Liver (tissue), 9 donors: ENCODE measurements around the gene DNMT1. TPM values are rescaled to one million over a fixed set of nuclear protein-coding genes. Genes with fewer than 3 reads are reported as not detected.

Experiments used
- DNase-seq: peaks from one replicate; pipeline ENCODE4 v3.0.0-alpha.2; 2017; ENCODE audit warnings: low spot score
- H3K27ac ChIP-seq, 2 donors: one replicate each; pipeline ENCODE4 v1.7.0; 2013; ENCODE audit warnings: inconsistent platforms in 2 of 2, low read length in 2 of 2, control low read depth in 1 of 2, low read depth in 1 of 2, mild to moderate bottlenecking in 1 of 2
- H3K27me3 ChIP-seq, 4 donors: one replicate each; pipeline versions ENCODE4 v1.6.1 to v1.7.0; 2013; ENCODE audit warnings: low read length in 3 of 4, inconsistent platforms in 1 of 4, mild to moderate bottlenecking in 1 of 4, moderate library complexity in 1 of 4; ENCODE audit not compliant: control insufficient read depth in 4 of 4, insufficient read depth in 4 of 4
- H3K36me3 ChIP-seq, 4 donors: one replicate each; pipeline versions ENCODE4 v1.6.1 to v1.7.0; 2013; ENCODE audit warnings: low read length in 3 of 4, mild to moderate bottlenecking in 3 of 4, low read depth in 1 of 4, moderate library complexity in 1 of 4; ENCODE audit not compliant: control insufficient read depth in 4 of 4, insufficient read depth in 3 of 4
- H3K4me1 ChIP-seq, 4 donors: one replicate each; pipeline versions ENCODE4 v1.6.1 to v1.7.0; 2013; ENCODE audit warnings: low read length in 3 of 4, mild to moderate bottlenecking in 3 of 4, moderate library complexity in 1 of 4; ENCODE audit not compliant: control insufficient read depth in 4 of 4, insufficient read depth in 4 of 4
- H3K4me3 ChIP-seq, 3 donors: one replicate each; pipeline versions ENCODE4 v1.6.1 to v1.7.0; 2013; ENCODE audit warnings: low read length in 3 of 3, control low read depth in 1 of 3, low read depth in 1 of 3, mild to moderate bottlenecking in 1 of 3
- H3K9ac ChIP-seq, 2 donors: one replicate each; pipeline ENCODE4 v1.7.0; 2013; ENCODE audit warnings: low read length in 2 of 2, mild to moderate bottlenecking in 2 of 2, moderate library complexity in 2 of 2, control low read depth in 1 of 2, low read depth in 1 of 2
- H3K9me3 ChIP-seq, 4 donors: one replicate each; pipeline versions ENCODE4 v1.6.1 to v1.7.0; 2013; ENCODE audit warnings: low read length in 3 of 4; ENCODE audit not compliant: control insufficient read depth in 4 of 4
- FOXA1 ChIP-seq: IDR thresholded peaks from 2 replicates; pipeline ENCODE4 v1.6.1; 2016; ENCODE audit warnings: antibody characterized with exemption
- FOXA2 ChIP-seq: IDR thresholded peaks from 2 replicates; pipeline ENCODE4 v1.6.1; 2016; ENCODE audit warnings: antibody characterized with exemption
- GABPA ChIP-seq, 2 donors: IDR thresholded peaks in 1 of 2; conservative IDR thresholded peaks in 1 of 2; 2 replicates each; pipeline ENCODE4 v1.6.1; 2016; ENCODE audit warnings: antibody characterized with exemption in 2 of 2, mild to moderate bottlenecking in 1 of 2, moderate library complexity in 1 of 2
- HNF4A ChIP-seq, 2 donors: conservative IDR thresholded peaks; 2 replicates each; pipeline ENCODE4 v1.6.1; 2016; ENCODE audit warnings: antibody characterized with exemption in 2 of 2, mild to moderate bottlenecking in 2 of 2
- HNF4G ChIP-seq: IDR thresholded peaks from 2 replicates; pipeline ENCODE4 v1.6.1; 2016; ENCODE audit warnings: antibody characterized with exemption
- JUND ChIP-seq, 2 donors: IDR thresholded peaks; 2 replicates each; pipeline ENCODE4 v1.6.1; 2016; ENCODE audit warnings: antibody characterized with exemption in 2 of 2
- MAX ChIP-seq: IDR thresholded peaks from 2 replicates; pipeline ENCODE4 v1.6.1; 2016; ENCODE audit warnings: antibody characterized with exemption
- NR2F2 ChIP-seq: IDR thresholded peaks from 2 replicates; pipeline ENCODE4 v1.6.1; 2016; ENCODE audit warnings: antibody characterized with exemption
- RAD21 ChIP-seq, 2 donors: IDR thresholded peaks; 2 replicates each; pipeline ENCODE4 v1.6.1; 2016; ENCODE audit warnings: antibody characterized with exemption in 2 of 2, mild to moderate bottlenecking in 2 of 2
- REST ChIP-seq: IDR thresholded peaks from 2 replicates; pipeline ENCODE4 v1.6.1; 2016; ENCODE audit warnings: antibody characterized with exemption, mild to moderate bottlenecking
- RXRA ChIP-seq, 2 donors: IDR thresholded peaks; 2 replicates each; pipeline ENCODE4 v1.6.1; 2017 to 2018; ENCODE audit warnings: antibody characterized with exemption in 2 of 2, mild to moderate bottlenecking in 1 of 2
- SP1 ChIP-seq: IDR thresholded peaks from 2 replicates; pipeline ENCODE4 v1.6.1; 2018; ENCODE audit warnings: antibody characterized with exemption, mild to moderate bottlenecking
- TAF1 ChIP-seq: conservative IDR thresholded peaks from 2 replicates; pipeline ENCODE4 v1.6.1; 2016; ENCODE audit warnings: antibody characterized with exemption, mild to moderate bottlenecking
- ZBTB33 ChIP-seq: IDR thresholded peaks from 2 replicates; pipeline ENCODE4 v1.6.1; 2016; ENCODE audit warnings: antibody characterized with exemption
- WGBS: extraction: QIAGEN DNeasy Blood & Tissue Kit; methylation state at CpG from one replicate; pipeline ENCODE4 v1.1.7; 2013; 5-methylcytosine and 5-hydroxymethylcytosine counted together
- polyA plus RNA-seq, 2 donors: library from polyadenylated mRNA; stranded (reverse) in 1 of 2; unstranded in 1 of 2; fragments of 200-250 nt in 1 of 2; fragments of >200 nt in 1 of 2; fragmentation: Nextera tagmentation in 1 of 2; extraction: Ambion mirVana in 1 of 2; gene quantifications; one replicate each; pipeline versions ENCODE4 v1.2.1 to v1.2.3, GENCODE V29; 2013 to 2015
- total RNA-seq, 2 donors: library from RNA; depleted of rRNA; stranded (reverse); fragments of >200 nt; gene quantifications; one replicate each; pipeline ENCODE4 v1.2.3, GENCODE V29; 2014
- TF ChIP-seq, protein P1 (sequence below): fragments of 150-350 bp; IDR thresholded peaks from 2 replicates; pipeline ENCODE4 v1.5.1; 2017; ENCODE audit warnings: improper control_type of control experiment, low read depth, low read length; ENCODE audit not compliant: missing input control
- donor health status: healthy.
- donor health status: healthy.
- donor health status: healthy.
- donor health status: healthy.
- donor health status: healthy.

Gene DNMT1
- total and polyA plus RNA-seq, 4 donors = 8.7 to 47.1 (median 20.0) TPM

DNA sequence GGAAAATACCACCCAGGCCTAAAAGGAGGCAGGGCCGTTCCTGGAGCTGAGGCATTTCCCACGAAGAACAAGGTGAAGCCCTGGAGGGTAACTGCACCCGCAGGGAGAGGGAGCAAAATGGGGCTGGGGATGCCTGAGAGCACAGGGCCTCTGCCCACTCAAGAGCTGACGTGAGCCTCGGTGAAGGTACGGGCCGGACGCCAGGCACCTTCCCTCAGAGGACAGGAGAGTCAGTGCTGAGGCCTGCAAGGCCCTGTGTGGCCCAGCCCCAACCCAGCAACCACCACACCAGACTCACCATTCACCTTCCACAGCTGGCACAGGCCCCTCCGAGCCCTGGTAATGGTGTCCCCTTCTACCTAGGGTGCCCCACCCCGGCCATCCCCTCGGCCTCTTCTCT, 36.3 kb downstream of the DNMT1 start:
- H3K27me3 ChIP-seq = no peaks in the 10 kb centered on the region
- TF ChIP-seq HNF4A (conservative IDR thresholded peaks at IDR 0.05) (no peak), MAX (no peak), FOXA2 (no peak), FOXA1 (no peak), JUND (IDR thresholded peaks at IDR 0.05) (no peak), ZBTB33 (no peak), GABPA (IDR thresholded peaks at IDR 0.05 in 1 of 2, conservative IDR thresholded peaks at IDR 0.05 in 1 of 2) (no peak), HNF4G (no peak), NR2F2 (no peak), REST (no peak)
- TF ChIP-seq, protein P1, sequence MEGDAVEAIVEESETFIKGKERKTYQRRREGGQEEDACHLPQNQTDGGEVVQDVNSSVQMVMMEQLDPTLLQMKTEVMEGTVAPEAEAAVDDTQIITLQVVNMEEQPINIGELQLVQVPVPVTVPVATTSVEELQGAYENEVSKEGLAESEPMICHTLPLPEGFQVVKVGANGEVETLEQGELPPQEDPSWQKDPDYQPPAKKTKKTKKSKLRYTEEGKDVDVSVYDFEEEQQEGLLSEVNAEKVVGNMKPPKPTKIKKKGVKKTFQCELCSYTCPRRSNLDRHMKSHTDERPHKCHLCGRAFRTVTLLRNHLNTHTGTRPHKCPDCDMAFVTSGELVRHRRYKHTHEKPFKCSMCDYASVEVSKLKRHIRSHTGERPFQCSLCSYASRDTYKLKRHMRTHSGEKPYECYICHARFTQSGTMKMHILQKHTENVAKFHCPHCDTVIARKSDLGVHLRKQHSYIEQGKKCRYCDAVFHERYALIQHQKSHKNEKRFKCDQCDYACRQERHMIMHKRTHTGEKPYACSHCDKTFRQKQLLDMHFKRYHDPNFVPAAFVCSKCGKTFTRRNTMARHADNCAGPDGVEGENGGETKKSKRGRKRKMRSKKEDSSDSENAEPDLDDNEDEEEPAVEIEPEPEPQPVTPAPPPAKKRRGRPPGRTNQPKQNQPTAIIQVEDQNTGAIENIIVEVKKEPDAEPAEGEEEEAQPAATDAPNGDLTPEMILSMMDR = no peak
- no peak overlapping the region for H3K27ac ChIP-seq
- H3K9ac ChIP-seq = no peak overlapping the region
- no peaks in the 10 kb centered on the region for H3K9me3 ChIP-seq
- peaks cover 15 to 73% (median 27%) of the 10 kb centered on the region in 4 donors for H3K36me3 ChIP-seq
- H3K4me1 ChIP-seq = no peaks in the 10 kb centered on the region
- H3K4me3 ChIP-seq = no peak overlapping the region
- 97% methylated on average over 11 of the region's 11 CpGs for WGBS
- DNase-seq = no peak

DNA sequence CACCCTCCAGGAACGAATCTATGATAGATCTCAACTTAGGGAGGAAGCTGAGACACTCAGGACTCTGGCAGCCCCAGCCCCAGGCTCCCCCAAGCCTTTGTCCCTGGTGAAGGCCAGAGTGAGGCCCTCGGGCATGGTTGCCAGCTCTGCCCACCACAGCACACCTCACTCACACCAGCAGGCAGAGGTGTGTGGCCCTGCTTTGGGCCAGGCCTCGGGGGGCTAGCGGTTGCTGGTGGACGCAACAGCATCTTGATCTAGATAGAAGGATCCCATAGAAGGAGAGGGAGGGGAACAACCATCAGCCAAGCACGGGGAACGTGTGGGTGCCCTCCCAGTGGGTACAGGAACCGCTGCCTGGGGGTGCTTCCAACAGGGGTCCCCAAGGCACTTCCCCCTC, 36.7 kb downstream of the DNMT1 start:
- Histone ChIP-seq H3K36me3 (peaks cover 15 to 71% (median 26%) of the 10 kb centered on the region in 4 donors), H3K27ac (no peak overlapping the region), H3K27me3 (no peaks in the 10 kb centered on the region), H3K4me1 (no peaks in the 10 kb centered on the region), H3K4me3 (no peak overlapping the region), H3K9me3 (no peaks in the 10 kb centered on the region), H3K9ac (no peak overlapping the region)
- 95% methylated on average over 8 of the region's 8 CpGs for WGBS
- DNase-seq = no peak
- TF ChIP-seq, protein P1 = no peak
- no peak for TF ChIP-seq NR2F2
- no peak for TF ChIP-seq RAD21 (IDR thresholded peaks at IDR 0.05)
- no peak for TF ChIP-seq RXRA (IDR thresholded peaks at IDR 0.05)
- TF ChIP-seq MAX = no peak
- TF ChIP-seq TAF1 = no peak
- TF ChIP-seq FOXA2 = no peak
- TF ChIP-seq REST = no peak
- TF ChIP-seq HNF4G = no peak
- no peak for TF ChIP-seq SP1
- TF ChIP-seq GABPA (IDR thresholded peaks at IDR 0.05 in 1 of 2, conservative IDR thresholded peaks at IDR 0.05 in 1 of 2) = no peak
- TF ChIP-seq FOXA1 = no peak
- TF ChIP-seq ZBTB33 = no peak
